KBM-7 (cell line): ENCODE results near the gene STX12.
A peak's percentile ranks its signal among the peaks of the same experiment; 100 is the strongest.
"Not testable (repeated sequence)": the region's sequence is repeated elsewhere in the genome, so short reads cannot be mapped to it uniquely, and the experiment has no call there.

Experiments used
- DNase-seq: peaks from one replicate; pipeline ENCODE4 v3.0.0-alpha.2; 2015
- in situ Hi-C: fragments of 300-500 bp; cut with MboI; formaldehyde crosslinking; loops from 2 replicates; pipeline ENCODE4 v1.14.3; 2020; ENCODE audit warnings: low sequenced_read_pairs, low pct_unique_long_range_greater_than_20kb, mixed read lengths

Gene STX12

GRCh38 chr1:27816921-27817630 is 44.1 kb downstream of the STX12 start:
- in situ Hi-C loops, result no loop called here
- DNase-seq, result no peak

- no peak for DNase-seq
- in situ Hi-C loops, result no loop called here
Observed at GRCh38 chr1:27821761-27822315, 48.8 kb downstream of the STX12 start.

- in situ Hi-C loops, result no loop called here
- DNase-seq, result no peak
Observed at GRCh38 chr1:27823784-27824183, 50.8 kb downstream of the STX12 start.

- no peak for DNase-seq
- in situ Hi-C loops, result no loop called here
Observed at GRCh38 chr1:27824411-27824810, 51.4 kb downstream of the STX12 start.

GRCh38 chr1:27829339-27829960 is 56.4 kb downstream of the STX12 start:
- not testable (repeated sequence) for DNase-seq

GRCh38 chr1:27830621-27831440 is 57.8 kb downstream of the STX12 start, which contains the start of gene PPP1R8:
PPP1R8 (plus strand) TSS chr1:27830782; CDS start chr1:27830836, 54 bp downstream.
- in situ Hi-C loops, result no loop called here
- DNase-seq, result peak; percentile 96

More at GRCh38 chr1:27829339-27829960, 56.4 kb downstream of the STX12 start:
- in situ Hi-C loops, result not testable (repeated sequence)

- in situ Hi-C loops, result no loop called here
- DNase-seq, result no peak
Observed at GRCh38 chr1:27831568-27832410, 58.8 kb downstream of the STX12 start.

- in situ Hi-C loops, result no loop called here
- DNase-seq, result no peak
Observed at GRCh38 chr1:27832762-27833161, 59.7 kb downstream of the STX12 start.

- no peak for DNase-seq
- in situ Hi-C loops, result no loop called here
Observed at GRCh38 chr1:27833470-27833869, 60.5 kb downstream of the STX12 start.

GRCh38 chr1:27835046-27835445 is 62.0 kb downstream of the STX12 start:
- no peak for DNase-seq
- in situ Hi-C loops, result no loop called here

GRCh38 chr1:27835501-27835900 is 62.5 kb downstream of the STX12 start:
- DNase-seq, result no peak
- in situ Hi-C loops, result no loop called here

- in situ Hi-C loops, result loop anchor here (25.0 kb wide), 1 partner anchor 137 kb away; no protein-coding TSS in a partner anchor
Observed at GRCh38 chr1:27849951-27850350, 76.9 kb downstream of the STX12 start.

GRCh38 chr1:27855085-27855484 is 82.1 kb downstream of the STX12 start:
- in situ Hi-C loops, result loop anchor here (25.0 kb wide), 1 partner anchor 132 kb away; no protein-coding TSS in a partner anchor
- no peak for DNase-seq

More at GRCh38 chr1:27849951-27850350, 76.9 kb downstream of the STX12 start:
- no peak for DNase-seq

- no peak for DNase-seq
- in situ Hi-C loops, result loop anchor here (25.0 kb wide), 1 partner anchor 131 kb away; no protein-coding TSS in a partner anchor
Observed at GRCh38 chr1:27856561-27857343, 83.7 kb downstream of the STX12 start.

- in situ Hi-C loops, result loop anchor here (25.0 kb wide), 1 partner anchor 130 kb away; no protein-coding TSS in a partner anchor
- not testable (repeated sequence) for DNase-seq
Observed at GRCh38 chr1:27857552-27857951, 84.5 kb downstream of the STX12 start.

GRCh38 chr1:27858072-27858948 is 85.3 kb downstream of the STX12 start:
- in situ Hi-C loops, result loop anchor here (25.0 kb wide), 1 partner anchor 129 kb away; no protein-coding TSS in a partner anchor
- DNase-seq, result peak; percentile 89
